Measurements from ENCODE around the gene CNTRL. TPM values are rescaled to one million over a fixed set of nuclear protein-coding genes. Genes with fewer than 3 reads are reported as not detected.

The CNTRL gene
- total RNA-seq, 1 experiment from 2014 or later = 11.6 TPM

DNA sequence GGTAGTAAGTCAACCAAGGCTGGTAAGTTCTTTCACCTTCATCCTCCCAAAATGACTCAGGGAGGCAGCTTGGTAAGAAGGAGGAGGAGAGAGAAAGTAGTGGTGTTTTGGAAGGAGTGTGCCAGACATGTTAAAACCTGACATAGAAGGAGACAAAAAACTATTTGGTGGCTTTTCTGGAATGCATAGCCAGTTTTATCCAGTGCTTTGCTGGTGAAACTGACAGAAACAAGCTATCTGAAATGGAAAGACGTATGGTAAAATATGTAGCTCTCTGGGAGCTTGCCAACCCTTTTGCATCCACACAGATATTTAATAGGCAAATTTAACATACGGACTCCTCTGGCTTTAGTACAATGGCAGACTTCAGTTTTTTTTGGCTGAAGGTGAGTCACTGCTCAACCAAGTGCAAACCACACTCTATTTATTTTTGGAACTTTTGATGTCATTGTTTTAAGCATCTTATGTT lies 81.5 kb downstream of the CNTRL start:
- Histone ChIP-seq H2BK15ac (ENCODE audit: low read depth, low read length) (no peak overlapping the region), H2AFZ (ENCODE audit: low read length) (no peak overlapping the region), H3K27ac (ENCODE audit: insufficient read length, low read depth, low read length) (no peak overlapping the region), H2BK120ac (ENCODE audit: low read depth, low read length, poor library complexity, severe bottlenecking) (no peak overlapping the region), H3K14ac (ENCODE audit: insufficient read depth, low read length) (no peak overlapping the region), H4K8ac (replicated peaks; ENCODE audit: insufficient read length, low read depth, low read length) (no peak overlapping the region), H2BK20ac (ENCODE audit: low read depth, low read length, poor library complexity, severe bottlenecking) (no peak overlapping the region), H3K79me2 (ENCODE audit: insufficient read depth, low read length) (no peaks in the 10 kb centered on the region), H3K9me3 (ENCODE audit: control insufficient read depth, low read depth, low read length) (no peaks in the 10 kb centered on the region), H3K4me2 (ENCODE audit: insufficient read depth, insufficient read length, low read length) (no peak overlapping the region), H4K20me1 (ENCODE audit: control insufficient read depth, insufficient read depth, insufficient read length) (no peaks in the 10 kb centered on the region), H2BK12ac (ENCODE audit: insufficient read length, low read depth, low read length) (no peak overlapping the region), H3K18ac (ENCODE audit: insufficient read length, low read depth, low read length) (no peak overlapping the region), H2AK5ac (ENCODE audit: insufficient read length, low read length) (no peak overlapping the region), H3K4me1 (ENCODE audit: insufficient read depth, low read length) (no peaks in the 10 kb centered on the region), H3T11ph (ENCODE audit: low read length) (no peak overlapping the region), H3K4ac (ENCODE audit: low read depth, low read length) (no peak overlapping the region), H4K91ac (ENCODE audit: insufficient read length, low read depth, low read length) (no peak overlapping the region), H3K56ac (ENCODE audit: insufficient read length, low read depth, low read length) (no peak overlapping the region), H4K5ac (ENCODE audit: insufficient read length, low read depth, low read length) (no peak overlapping the region), H2BK5ac (ENCODE audit: insufficient read length, low read length) (no peak overlapping the region), H3K79me1 (ENCODE audit: insufficient read depth, low read depth, low read length, poor library complexity, severe bottlenecking) (no peaks in the 10 kb centered on the region), H3K27me3 (ENCODE audit: insufficient read depth, low read length) (no peaks in the 10 kb centered on the region), H3K9ac (ENCODE audit: extremely low read depth, insufficient read length, low read length) (no peak overlapping the region), H3K23ac (ENCODE audit: insufficient read length, low read depth, low read length) (no peak overlapping the region), H3K23me2 (ENCODE audit: insufficient read length, low read depth, low read length, poor library complexity, severe bottlenecking) (no peaks in the 10 kb centered on the region)
- H3K27me3 Mint-ChIP-seq (ENCODE audit: low read depth) = no peaks in the 10 kb centered on the region
- TF ChIP-seq, protein P1, sequence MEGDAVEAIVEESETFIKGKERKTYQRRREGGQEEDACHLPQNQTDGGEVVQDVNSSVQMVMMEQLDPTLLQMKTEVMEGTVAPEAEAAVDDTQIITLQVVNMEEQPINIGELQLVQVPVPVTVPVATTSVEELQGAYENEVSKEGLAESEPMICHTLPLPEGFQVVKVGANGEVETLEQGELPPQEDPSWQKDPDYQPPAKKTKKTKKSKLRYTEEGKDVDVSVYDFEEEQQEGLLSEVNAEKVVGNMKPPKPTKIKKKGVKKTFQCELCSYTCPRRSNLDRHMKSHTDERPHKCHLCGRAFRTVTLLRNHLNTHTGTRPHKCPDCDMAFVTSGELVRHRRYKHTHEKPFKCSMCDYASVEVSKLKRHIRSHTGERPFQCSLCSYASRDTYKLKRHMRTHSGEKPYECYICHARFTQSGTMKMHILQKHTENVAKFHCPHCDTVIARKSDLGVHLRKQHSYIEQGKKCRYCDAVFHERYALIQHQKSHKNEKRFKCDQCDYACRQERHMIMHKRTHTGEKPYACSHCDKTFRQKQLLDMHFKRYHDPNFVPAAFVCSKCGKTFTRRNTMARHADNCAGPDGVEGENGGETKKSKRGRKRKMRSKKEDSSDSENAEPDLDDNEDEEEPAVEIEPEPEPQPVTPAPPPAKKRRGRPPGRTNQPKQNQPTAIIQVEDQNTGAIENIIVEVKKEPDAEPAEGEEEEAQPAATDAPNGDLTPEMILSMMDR (conservative IDR thresholded peaks at IDR 0.05) = no peak
- WGBS (ENCODE audit: extremely low coverage, insufficient read length, low lambda C conversion rate) = no CpG with 5 or more reads among the region's 2 CpGs
- H3K27ac Mint-ChIP-seq = no peak overlapping the region
- no peaks in the 10 kb centered on the region for H3K4me1 Mint-ChIP-seq
- peaks cover 0 to 38% (median 20%) of the 10 kb centered on the region in 3 experiments; a peak in 5 of 7 replicates for H3K36me3 Mint-ChIP-seq (ENCODE audit: insufficient read depth in 1 of 3, low read depth in 3 of 3)
- H3K4me3 Mint-ChIP-seq = no peak overlapping the region
- no peak for DNase-seq
- no peaks in the 10 kb centered on the region for H3K9me3 Mint-ChIP-seq
